Peyer's patch (tissue), 4 donors: Measurements from ENCODE around the gene TNFSF15. TPM values are rescaled to one million over a fixed set of nuclear protein-coding genes. Genes with fewer than 3 reads are reported as not detected.

Source experiments
- DNase-seq, 3 donors: peaks; one replicate each; pipeline ENCODE4 v3.0.0-alpha.2; 2017 to 2019
- H3K27ac ChIP-seq, 4 donors: fragments of 200-600 bp; sonication (generic); one replicate each; pipeline ENCODE4 v1.5.1; 2016 to 2019
- H3K27me3 ChIP-seq, 2 donors: fragments of 200-600 bp; sonication (generic); one replicate each; pipeline ENCODE4 v1.5.1; 2019
- H3K36me3 ChIP-seq, 3 donors: fragments of 200-600 bp; sonication (generic); one replicate each; pipeline ENCODE4 v1.5.1; 2016 to 2019
- H3K4me1 ChIP-seq, 4 donors: fragments of 200-600 bp; sonication (generic); one replicate each; pipeline ENCODE4 v1.5.1; 2016 to 2019
- H3K4me3 ChIP-seq, 4 donors: fragments of 200-600 bp; sonication (generic); 1 replicate in 3 of 4; 2 replicates in 1 of 4; pipeline ENCODE4 v1.5.1; 2016 to 2019; ENCODE audit warnings: mild to moderate bottlenecking in 1 of 4
- H3K9me3 ChIP-seq, 4 donors: fragments of 200-600 bp; sonication (generic); one replicate each; pipeline ENCODE4 v1.5.1; 2016 to 2019; ENCODE audit warnings: mild to moderate bottlenecking in 1 of 4
- CTCF ChIP-seq, 6 experiments: fragments of 450-650 bp in 4 of 6; fragments of 200-600 bp in 2 of 6; sonication (generic) in 1 of 6; IDR thresholded peaks; one replicate each; pipeline ENCODE4 v1.5.1; 2017 to 2019; ENCODE audit warnings: antibody characterized with exemption in 6 of 6, mild to moderate bottlenecking in 3 of 6, moderate library complexity in 1 of 6
- POLR2A ChIP-seq, 2 donors: fragments of 450-650 bp; IDR thresholded peaks; one replicate each; pipeline ENCODE4 v1.5.1; 2017; ENCODE audit warnings: antibody characterized with exemption in 2 of 2, mild to moderate bottlenecking in 2 of 2, moderate library complexity in 2 of 2
- total RNA-seq, 4 donors: library from RNA; depleted of rRNA; stranded (reverse); fragments of >200 nt; gene quantifications; one replicate each; pipeline ENCODE4 v1.1.0, GENCODE V29; 2016

The TNFSF15 gene
- 1 to 10 TPM in 3 of 4 donors, under 1 TPM in 1; 0.83 to 2.3 (median 1.6) TPM for total RNA-seq

- Histone ChIP-seq H3K4me1 (peaks cover 5 to 38% (median 14%) of the 10 kb centered on the region in 4 donors), H3K9me3 (no peaks in the 10 kb centered on the region), H3K4me3 (peak within 1 kb of the TSS in 2 of 4 donors; percentile 7 to 24), H3K27me3 (no peaks in the 10 kb centered on the region), H3K36me3 (no peaks in the 10 kb centered on the region), H3K27ac (peak within 1 kb of the TSS; percentile 45 to 82 (median 66))
- TF ChIP-seq POLR2A (IDR thresholded peaks at IDR 0.05) (no peak), CTCF (IDR thresholded peaks at IDR 0.05) (peak in 1 of 6 experiments; percentile 9)
- peak; percentile 57 to 73 (median 64) for DNase-seq
These were observed at the start of gene TNFSF15 for GRCh38 chr9:114805670-114806525. Gene TNFSF15 (minus strand): TSS chr9:114806039. CDS start chr9:114806012, 27 bp downstream.

- no peak overlapping the region for H3K27ac ChIP-seq
- no peaks in the 10 kb centered on the region for H3K36me3 ChIP-seq
- H3K4me1 ChIP-seq = peaks cover 0 to 15% (median 0%) of the 10 kb centered on the region in 4 donors
- no peak for TF ChIP-seq POLR2A (IDR thresholded peaks at IDR 0.05)
- no peak for TF ChIP-seq CTCF (IDR thresholded peaks at IDR 0.05)
- no peaks in the 10 kb centered on the region for H3K27me3 ChIP-seq
- no peak for DNase-seq
- no peaks in the 10 kb centered on the region for H3K9me3 ChIP-seq
- no peak overlapping the region for H3K4me3 ChIP-seq
These were observed 49.6 kb upstream of the TNFSF15 start for GRCh38 chr9:114855488-114855887.

GRCh38 chr9:114854736-114855355, 49.0 kb upstream of the TNFSF15 start:
- TF ChIP-seq CTCF (IDR thresholded peaks at IDR 0.05) (no peak), POLR2A (IDR thresholded peaks at IDR 0.05) (no peak)
- Histone ChIP-seq H3K9me3 (no peaks in the 10 kb centered on the region), H3K4me1 (peaks cover 0 to 15% (median 0%) of the 10 kb centered on the region in 4 donors), H3K27me3 (no peaks in the 10 kb centered on the region), H3K27ac (no peak overlapping the region), H3K36me3 (no peaks in the 10 kb centered on the region), H3K4me3 (no peak overlapping the region)
- no peak for DNase-seq

GRCh38 chr9:114853071-114853855, 47.4 kb upstream of the TNFSF15 start:
- H3K4me1 ChIP-seq = peaks cover 0 to 15% (median 0%) of the 10 kb centered on the region in 4 donors
- H3K27me3 ChIP-seq = no peaks in the 10 kb centered on the region
- no peaks in the 10 kb centered on the region for H3K36me3 ChIP-seq
- peak in 1 of 3 donors; percentile 54 for DNase-seq
- peak overlapping the region in 3 of 4 donors; percentile 33 to 56 (median 55) for H3K27ac ChIP-seq
- no peak overlapping the region for H3K4me3 ChIP-seq
- TF ChIP-seq CTCF (IDR thresholded peaks at IDR 0.05) (peak in 1 of 6 experiments; percentile 7), POLR2A (IDR thresholded peaks at IDR 0.05) (no peak)
- no peaks in the 10 kb centered on the region for H3K9me3 ChIP-seq

- TF ChIP-seq CTCF (IDR thresholded peaks at IDR 0.05) = no peak
- no peak for TF ChIP-seq POLR2A (IDR thresholded peaks at IDR 0.05)
- Histone ChIP-seq H3K4me1 (peaks cover 0 to 15% (median 0%) of the 10 kb centered on the region in 4 donors), H3K36me3 (no peaks in the 10 kb centered on the region), H3K9me3 (no peaks in the 10 kb centered on the region), H3K27ac (peak overlapping the region in 2 of 4 donors; percentile 55 to 56), H3K4me3 (no peak overlapping the region), H3K27me3 (no peaks in the 10 kb centered on the region)
- no peak for DNase-seq
These were observed 46.3 kb upstream of the TNFSF15 start for GRCh38 chr9:114852050-114852594.
